GM23248 (cell line): Measurements from ENCODE around the gene ORMDL2.

Source experiments
- EZH2 ChIP-seq: fragments of 200-600 bp; sonication (generic); IDR thresholded peaks from 2 replicates; pipeline ENCODE4 v1.6.1; 2018; ENCODE audit warnings: antibody characterized with exemption, mild to moderate bottlenecking; ENCODE audit not compliant: insufficient read depth, poor library complexity, severe bottlenecking
- EZH2phosphoT487 ChIP-seq: fragments of 200-600 bp; sonication (generic); IDR thresholded peaks from 2 replicates; pipeline ENCODE4 v1.6.1; 2018; ENCODE audit warnings: antibody characterized with exemption, moderate library complexity, mild to moderate bottlenecking, low read depth; ENCODE audit not compliant: insufficient read depth

DNA sequence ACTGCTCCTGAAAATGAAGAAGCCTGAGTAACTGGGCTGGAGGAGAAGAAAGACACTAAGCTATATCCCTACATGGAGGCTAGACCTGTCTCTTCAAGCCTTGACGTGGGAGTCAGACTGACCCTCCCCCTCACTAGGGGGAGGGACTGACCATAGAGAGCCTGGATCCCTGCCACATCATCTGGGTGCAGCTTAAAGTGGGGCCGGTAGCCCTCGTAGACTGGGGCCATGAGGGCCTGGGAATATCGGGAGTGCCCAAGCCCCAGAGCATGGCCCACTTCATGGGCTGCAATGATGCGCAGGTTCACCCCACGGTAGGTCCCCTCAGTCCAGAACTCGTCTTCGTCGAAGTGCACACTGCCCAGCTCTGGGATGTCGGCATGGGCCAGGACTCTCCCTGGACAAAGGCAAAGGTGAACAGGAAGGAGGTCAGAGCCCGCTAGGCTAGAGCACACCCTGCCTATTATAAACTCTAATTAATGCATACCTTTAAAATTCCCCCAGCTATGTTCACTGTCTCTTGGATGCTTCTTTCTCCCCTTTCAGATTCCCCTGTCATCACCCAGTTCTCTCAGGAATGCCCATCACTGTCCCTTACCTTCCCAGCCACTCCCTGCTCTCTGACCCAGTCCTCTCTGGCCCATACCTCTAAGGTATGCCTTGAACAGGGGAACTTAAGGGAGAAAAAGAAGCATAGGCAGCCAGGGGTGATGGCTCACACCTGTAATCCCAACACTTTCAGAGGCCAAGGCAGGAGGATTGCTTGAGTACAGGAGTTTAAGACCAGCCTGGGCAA lies 21.7 kb downstream of the ORMDL2 start:
- TF ChIP-seq EZH2phosphoT487 (no peak), EZH2 (no peak)
